HG03280 (cell line): ENCODE results near the gene LRP5.

ENCODE experiments used
- ATAC-seq: cut with Tn5 transposase; IDR thresholded peaks from one replicate; pipeline ENCODE4 v1.9.1; 2021; ENCODE audit warnings: mild to moderate bottlenecking, moderate library complexity; ENCODE audit not compliant: unreplicated experiment

The LRP5 gene

GRCh38 chr11:68328374-68329091, 16.1 kb downstream of the LRP5 start:
- no peak for ATAC-seq

GRCh38 chr11:68329536-68329935, 17.1 kb downstream of the LRP5 start:
- no peak for ATAC-seq

GRCh38 chr11:68329978-68330699, 17.7 kb downstream of the LRP5 start:
- ATAC-seq = no peak

- ATAC-seq = no peak
These were observed 18.4 kb downstream of the LRP5 start for GRCh38 chr11:68330700-68331337.

GRCh38 chr11:68331338-68331947, 19.1 kb downstream of the LRP5 start:
- no peak for ATAC-seq

- ATAC-seq = no peak
These were observed 19.8 kb downstream of the LRP5 start for GRCh38 chr11:68332186-68332585.

- no peak for ATAC-seq
These were observed 20.8 kb downstream of the LRP5 start for GRCh38 chr11:68333173-68333572.

GRCh38 chr11:68334923-68335322, 22.5 kb downstream of the LRP5 start:
- no peak for ATAC-seq

- no peak for ATAC-seq
These were observed 23.3 kb downstream of the LRP5 start for GRCh38 chr11:68335683-68336082.

- no peak for ATAC-seq
These were observed 24.3 kb downstream of the LRP5 start for GRCh38 chr11:68336716-68337115.

- ATAC-seq = no peak
These were observed 25.0 kb downstream of the LRP5 start for GRCh38 chr11:68337399-68337835.

- no peak for ATAC-seq
These were observed 25.8 kb downstream of the LRP5 start for GRCh38 chr11:68338051-68338780.

GRCh38 chr11:68340003-68340767, 27.8 kb downstream of the LRP5 start:
- ATAC-seq = no peak

- ATAC-seq = no peak
These were observed 28.6 kb downstream of the LRP5 start for GRCh38 chr11:68340784-68341556.

GRCh38 chr11:68341557-68342458, 29.4 kb downstream of the LRP5 start:
- ATAC-seq = no peak

GRCh38 chr11:68342459-68343158, 30.2 kb downstream of the LRP5 start:
- no peak for ATAC-seq

- no peak for ATAC-seq
These were observed 31.4 kb downstream of the LRP5 start for GRCh38 chr11:68343761-68344256.
